ENCODE data around the gene PRKCZ.

GRCh38 chr1:2203671-2204414 lies 153.6 kb downstream of the PRKCZ start:
- TF ChIP-seq CTCF (IDR thresholded peaks at IDR 0.05), result no peak
- no peak for TF ChIP-seq POLR2A (IDR thresholded peaks at IDR 0.05)

Data from uterus (tissue), 2 donors.